NCI-H2227 (cell line): ENCODE results near the gene GAL3ST3.
A peak's percentile ranks its signal among the peaks of the same experiment; 100 is the strongest.
"Not testable (repeated sequence)": the region's sequence is repeated elsewhere in the genome, so short reads cannot be mapped to it uniquely, and the experiment has no call there.

Experiments
- DNase-seq: peaks from one replicate; lab custom pipeline; 2025; ENCODE audit not compliant: unreplicated experiment; lab: John Stamatoyannopoulos, UW

GAL3ST3 gene

DNA sequence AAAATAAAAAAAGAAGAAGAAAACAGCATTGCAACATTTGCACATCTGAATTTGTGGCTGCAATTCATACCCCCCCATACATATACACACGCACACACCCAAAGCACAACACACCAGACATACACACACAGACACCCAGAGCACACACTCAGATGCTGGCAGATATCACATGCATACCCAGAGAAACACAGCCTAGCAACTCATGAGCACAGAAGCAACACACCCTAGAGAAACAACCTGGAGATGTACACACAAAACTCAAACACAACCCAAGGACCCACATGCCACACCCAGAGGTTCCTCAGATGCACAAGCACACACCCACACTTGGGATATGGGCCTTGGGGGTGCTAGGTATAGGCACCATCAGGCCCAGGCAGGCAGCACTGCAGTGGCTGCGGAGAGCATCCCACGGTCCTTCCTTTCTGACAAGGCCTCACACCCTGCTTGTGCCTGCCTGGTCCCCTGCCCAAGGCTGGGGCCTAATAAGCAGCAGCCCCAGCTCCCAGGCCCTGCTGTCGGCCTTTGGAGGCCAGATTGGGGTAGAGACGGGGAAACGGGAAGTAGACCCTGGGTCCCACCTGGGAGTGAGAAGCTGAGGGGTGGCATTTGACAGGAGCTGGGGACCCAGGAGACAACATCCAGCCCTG lies 34.0 kb downstream of the GAL3ST3 start:
- no peak for DNase-seq

DNA sequence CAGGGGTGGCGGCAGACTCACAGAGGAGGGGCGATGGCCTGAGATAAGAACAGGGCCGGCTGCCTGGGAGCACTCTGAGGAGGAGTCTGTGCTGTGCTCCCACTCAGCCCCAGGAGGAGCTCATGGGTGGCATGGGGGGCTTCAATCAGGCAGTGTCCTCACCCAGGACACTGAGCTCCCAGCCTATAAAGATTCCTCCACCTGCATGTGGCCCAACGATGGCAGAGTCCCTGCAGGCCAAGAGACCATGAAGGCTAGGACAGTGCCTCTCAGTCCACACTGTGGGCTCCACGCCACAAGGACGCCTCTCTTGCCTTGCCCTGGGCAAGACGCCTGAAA lies 35.2 kb downstream of the GAL3ST3 start:
- DNase-seq = no peak

DNA sequence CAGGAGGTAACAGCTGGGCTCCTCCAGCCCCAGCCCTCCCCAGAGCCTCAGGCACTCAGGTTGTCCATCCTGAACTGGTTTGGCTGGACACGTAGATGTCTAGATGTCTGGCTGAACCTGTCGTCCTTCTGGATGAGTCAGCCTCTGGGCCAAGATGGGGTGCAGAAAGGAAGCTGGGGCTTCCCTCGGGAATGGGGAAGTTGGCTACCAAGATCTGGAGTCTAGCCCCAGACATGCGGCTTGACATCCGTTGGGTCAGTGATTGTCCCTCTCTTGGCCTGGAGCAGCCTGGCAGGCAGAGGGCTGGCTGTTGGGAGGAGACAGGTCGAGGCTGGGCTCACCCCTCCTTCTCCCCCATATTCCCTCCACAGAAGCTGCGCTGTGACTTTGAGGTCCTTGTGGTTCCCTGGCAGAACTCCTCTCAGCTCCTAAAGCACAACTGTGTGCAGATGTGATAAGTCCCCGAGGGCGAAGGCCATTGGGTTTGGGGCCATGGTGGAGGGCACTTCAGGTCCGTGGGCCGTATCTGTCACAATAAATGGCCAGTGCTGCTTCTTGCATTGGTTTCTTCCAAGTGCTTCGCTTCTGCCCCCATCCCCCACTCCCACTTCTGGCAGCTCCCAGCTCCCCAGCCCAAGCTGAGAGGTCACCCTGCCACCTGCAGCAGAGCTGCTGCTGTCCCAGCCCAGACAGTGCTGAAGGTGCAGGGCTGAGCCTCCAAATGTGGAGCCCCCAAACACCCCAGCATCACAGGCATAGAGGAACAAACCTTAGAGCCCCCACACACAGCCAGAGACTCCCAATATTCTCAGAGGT lies 35.8 kb downstream of the GAL3ST3 start:
- DNase-seq = no peak

DNA sequence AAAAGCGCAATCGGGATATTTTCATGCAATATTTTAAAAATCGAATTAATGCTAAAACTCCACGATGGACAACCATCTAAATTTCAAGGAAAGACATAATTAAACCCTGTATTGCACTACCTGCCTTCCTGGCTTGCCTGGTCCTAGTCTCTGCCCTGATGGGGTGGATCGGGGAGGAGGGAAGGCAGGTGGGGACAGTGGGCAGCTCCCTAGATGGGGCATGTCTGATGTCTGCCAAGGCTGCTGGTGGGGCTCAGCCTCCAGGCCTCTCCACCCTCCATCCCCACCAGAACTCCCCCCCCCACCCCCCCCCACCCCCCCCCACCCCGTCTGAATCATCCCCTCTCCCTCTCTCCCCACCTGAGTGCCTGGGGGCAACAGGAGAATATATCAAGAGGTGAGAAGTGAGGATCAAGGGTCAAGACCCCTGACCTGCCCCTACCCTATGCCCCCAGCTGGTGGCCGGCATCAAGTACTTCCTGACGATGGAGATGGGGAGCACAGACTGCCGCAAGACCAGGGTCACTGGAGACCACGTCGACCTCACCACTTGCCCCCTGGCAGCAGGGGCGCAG lies 36.5 kb downstream of the GAL3ST3 start:
- DNase-seq = no peak

DNA sequence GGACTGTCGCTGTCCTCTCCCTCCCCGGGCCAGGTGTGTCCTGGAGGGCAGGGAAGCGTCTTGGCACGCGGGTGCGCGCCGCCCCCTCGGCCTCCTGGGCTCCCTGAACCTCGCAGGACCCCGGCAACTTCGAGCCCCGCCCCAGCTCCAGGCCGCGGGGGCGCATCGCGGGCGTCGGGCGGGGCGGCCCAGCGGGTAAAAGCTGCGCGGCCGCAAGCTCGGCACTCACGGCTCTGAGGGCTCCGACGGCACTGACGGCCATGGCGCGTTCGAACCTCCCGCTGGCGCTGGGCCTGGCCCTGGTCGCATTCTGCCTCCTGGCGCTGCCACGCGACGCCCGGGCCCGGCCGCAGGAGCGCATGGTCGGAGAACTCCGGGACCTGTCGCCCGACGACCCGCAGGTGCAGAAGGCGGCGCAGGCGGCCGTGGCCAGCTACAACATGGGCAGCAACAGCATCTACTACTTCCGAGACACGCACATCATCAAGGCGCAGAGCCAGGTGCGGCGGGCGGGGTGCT lies 37.1 kb downstream of the GAL3ST3 start, which contains the start of gene CST6:
Gene CST6, plus strand, starts transcription at position 224 of the 519 bp plus-strand sequence. Its CDS starts 37 bp downstream, at position 261.
- no peak for DNase-seq

DNA sequence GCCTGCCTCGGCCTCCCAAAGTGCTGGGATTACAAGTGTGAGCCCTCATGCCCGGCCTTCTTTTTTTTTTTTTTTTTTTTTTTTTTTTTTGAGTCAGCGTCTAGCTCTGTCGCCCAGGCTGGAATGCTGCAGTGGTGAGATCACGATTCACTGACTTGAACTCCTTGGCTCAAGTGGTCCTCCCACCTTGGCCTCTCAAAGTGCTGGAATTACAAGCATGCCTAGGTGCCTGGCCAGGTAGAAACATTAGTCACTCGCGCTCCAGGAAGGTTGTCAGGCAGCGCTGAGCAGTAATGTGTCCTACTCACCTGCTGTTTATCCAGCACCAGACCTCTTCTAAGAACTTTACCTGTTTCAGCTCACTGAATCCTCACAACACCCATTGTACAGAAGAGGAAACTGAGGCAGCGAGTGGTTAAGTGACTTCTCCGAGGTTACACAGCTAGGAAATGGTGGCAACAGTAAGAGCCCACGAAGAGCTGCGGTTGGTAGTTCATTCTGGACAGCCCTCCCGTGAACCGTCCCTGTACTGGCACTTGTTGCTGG lies 37.6 kb downstream of the GAL3ST3 start:
- DNase-seq = no peak

DNA sequence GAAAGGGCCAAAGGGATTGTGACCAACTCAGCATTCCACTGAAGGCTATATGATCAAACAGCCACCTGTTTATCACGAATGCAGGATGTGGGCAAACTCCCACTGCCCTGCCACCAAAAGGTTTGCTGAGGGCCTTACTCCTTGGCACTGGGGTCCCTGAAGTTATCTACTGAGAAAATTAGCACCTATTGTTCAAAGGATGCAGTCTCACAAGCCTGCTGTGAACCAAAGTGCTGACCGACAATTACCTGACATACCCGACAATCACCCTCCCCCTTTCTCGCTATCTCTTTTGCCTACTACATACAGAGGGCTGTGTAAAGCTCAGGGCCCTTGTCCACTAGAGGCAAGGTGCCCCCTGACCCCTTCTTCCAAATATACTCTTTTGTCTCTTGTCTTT lies 38.9 kb downstream of the GAL3ST3 start:
- DNase-seq = not testable (repeated sequence)

DNA sequence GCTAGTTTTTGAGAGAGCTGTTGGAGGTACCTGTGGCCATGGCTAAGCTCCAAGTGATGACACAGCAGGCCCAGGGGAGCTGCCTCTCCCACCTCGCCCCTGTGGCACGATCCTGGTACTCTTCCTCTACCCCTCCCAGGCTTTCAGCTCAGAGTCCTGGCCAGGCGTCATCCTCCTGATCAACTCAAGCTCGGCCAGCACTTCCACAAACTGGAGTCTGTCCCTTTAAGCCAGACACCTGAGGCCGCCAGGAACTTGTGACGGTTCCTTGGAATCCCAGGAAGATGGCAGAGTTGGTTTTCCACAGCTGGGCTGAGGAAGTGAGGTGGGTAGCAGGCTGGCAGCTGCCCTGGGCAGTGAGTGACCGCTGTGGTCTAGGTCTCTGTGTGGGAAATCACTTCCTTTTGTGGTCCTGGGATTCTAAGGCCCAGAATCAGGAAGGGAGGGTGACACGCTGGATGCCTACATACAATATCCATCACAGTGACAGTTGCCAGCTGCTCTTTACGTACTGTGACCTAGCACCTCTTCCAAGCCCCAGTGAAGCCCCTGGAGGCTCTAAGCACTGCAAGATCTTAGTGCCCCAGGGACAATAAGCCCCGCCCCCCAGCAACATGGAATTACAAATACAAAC lies 40.4 kb downstream of the GAL3ST3 start:
- DNase-seq = no peak

DNA sequence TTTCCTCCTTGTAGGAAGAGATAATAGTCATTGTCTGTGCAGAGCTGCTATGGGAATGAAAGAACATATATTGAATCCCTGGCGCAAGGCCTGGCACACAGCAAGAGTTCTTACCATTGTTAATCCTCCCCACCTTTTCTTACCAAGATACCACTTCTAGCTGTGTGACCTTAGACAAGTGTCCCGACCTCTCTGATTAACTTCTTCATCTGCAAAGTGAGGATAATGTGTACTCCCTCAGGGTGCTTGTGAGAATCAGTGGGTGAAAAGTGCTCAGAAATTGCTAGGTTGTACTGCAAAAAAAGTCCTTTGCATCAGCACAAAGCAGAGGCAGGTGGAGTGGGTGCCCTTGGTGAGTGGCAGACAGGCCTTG lies 40.9 kb downstream of the GAL3ST3 start:
- no peak for DNase-seq

DNA sequence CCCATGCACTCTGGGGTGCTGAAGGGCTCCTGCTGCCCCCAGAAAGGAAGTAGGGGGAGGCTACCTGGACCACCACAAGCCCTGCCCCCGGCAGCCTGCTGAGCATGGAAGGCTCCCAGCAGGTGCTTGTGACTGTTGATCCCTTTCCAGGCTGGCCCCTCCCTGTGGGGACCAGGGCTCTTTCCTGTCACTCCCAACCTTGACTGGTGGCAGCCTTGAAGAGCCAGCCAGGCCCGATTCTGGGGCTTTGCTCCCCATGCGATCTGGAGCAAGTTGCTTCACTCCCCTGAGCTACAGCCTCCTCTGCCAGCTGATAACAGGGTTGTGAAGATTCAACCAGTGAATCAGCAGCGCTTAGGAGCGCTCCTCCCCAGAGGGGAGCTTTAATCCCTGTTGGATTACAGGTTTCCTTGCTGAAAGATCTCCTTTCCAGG lies 41.7 kb downstream of the GAL3ST3 start:
- DNase-seq = peak; percentile 20

DNA sequence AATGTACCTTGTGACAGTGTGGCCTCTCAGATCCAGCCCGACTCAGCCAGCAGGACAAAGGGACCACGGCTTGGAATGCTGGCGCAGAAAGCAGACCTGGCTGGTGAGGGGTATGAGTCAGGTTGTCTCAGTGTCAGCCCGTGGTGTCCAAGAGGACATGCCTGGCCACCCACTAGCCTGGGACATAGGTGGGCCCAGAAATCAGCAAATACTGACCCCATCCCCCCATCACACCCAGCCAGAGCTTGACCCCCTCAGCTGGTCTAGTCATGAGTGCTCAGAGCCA lies 42.1 kb downstream of the GAL3ST3 start:
- no peak for DNase-seq

DNA sequence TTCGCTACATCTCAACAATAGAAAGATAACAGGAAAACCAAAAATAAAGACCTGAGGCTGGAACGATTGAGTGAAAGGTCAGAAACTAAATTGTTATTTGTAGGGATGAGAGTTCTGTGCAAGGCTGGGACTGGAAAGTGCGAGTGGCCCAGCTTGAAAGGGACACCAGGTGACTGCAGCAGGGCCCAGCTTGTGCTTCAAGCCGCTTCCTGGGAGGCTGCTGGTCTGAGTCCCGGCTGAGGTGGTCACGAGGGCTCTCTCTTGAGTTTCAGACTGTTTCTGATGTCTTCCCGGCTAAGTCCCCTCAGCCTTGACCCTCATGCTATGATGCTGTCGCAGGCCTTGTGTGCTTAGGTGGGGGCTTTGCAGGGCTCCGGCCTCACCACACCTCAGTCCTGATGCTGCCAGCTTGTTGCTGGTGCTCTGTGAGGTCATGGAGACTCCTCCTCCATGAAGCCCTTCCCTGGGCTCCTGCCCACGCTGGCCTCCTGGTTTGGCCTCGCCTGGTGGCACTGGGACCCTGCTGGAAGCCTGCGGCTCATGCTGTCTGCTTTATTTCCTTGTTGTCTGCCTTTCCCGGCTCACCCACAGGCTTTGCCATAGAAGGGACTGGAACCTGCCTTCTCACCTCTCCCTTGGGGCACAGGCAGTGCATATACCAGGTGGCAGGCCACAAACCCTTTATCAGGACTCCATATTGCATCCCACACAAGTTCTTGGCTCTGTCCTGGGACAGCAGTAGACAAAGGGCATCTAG lies 42.6 kb downstream of the GAL3ST3 start:
- no peak for DNase-seq

DNA sequence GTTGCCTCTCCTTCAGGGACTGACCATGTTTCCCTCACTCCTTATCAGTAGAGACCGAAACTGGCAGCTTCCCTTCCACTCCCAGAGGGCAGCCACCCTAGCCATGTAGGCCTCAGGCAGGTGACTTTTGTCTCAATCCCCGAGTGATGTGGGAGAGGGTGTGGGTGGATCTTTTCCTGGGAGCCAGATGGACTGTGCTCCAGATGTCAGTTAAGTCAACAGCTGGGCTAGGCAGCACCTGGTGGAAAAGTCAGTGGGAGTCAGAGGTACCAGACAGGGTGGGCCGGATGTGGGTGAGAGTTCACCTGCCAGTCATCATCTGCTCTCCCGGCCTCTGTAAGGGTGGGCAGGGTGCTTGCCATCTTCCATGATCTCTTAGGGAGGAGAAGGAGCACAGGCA lies 44.8 kb downstream of the GAL3ST3 start:
- no peak for DNase-seq

DNA sequence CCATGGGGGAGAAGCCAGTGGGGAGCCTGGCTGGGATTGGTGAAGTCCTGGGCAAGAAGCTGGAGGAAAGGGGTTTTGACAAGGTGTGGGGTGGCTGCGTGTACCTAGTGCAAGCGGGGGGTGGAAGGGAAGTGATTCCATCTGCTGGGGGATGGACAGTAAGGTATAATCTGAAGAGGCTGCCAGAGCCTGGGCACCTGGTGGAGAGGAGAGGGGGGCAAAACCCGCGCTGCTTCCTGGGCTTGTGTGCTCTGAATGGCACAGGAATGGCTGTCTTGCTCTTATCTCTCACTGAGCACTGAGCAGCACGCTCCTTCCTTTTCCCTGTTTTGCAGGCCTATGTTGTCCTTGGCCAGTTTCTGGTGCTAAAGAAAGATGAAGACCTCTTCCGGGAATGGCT lies 45.7 kb downstream of the GAL3ST3 start:
- DNase-seq = no peak

DNA sequence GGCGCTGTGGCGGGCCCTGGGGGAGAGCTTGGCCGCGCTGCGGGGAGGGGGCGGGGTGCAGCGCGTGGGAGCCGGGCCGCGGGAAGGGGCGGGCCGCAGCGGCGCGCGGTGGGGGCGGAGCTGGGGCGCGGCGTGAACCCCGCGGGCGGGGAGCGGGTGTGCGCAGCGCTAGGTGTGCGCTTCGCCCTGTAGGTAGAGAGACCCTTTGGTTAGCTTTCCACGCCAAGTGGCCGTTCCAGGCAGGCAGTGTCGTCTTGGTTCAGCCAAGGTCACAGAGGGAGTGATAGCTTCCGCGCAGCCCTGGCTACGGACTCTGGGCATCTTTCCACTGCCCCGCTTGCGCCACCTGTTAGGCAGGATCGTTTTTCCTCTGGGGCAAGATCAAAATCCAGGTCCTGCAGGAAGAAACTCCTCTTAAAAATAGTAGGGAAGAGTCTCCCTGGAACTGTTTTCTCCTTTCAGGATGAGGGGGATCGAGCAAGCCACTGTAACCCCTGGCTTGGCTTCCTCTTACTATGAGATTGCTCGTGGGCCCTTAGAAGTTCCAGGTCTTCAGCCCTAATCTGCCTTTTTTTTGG lies 46.2 kb downstream of the GAL3ST3 start:
- DNase-seq = peak; percentile 83

DNA sequence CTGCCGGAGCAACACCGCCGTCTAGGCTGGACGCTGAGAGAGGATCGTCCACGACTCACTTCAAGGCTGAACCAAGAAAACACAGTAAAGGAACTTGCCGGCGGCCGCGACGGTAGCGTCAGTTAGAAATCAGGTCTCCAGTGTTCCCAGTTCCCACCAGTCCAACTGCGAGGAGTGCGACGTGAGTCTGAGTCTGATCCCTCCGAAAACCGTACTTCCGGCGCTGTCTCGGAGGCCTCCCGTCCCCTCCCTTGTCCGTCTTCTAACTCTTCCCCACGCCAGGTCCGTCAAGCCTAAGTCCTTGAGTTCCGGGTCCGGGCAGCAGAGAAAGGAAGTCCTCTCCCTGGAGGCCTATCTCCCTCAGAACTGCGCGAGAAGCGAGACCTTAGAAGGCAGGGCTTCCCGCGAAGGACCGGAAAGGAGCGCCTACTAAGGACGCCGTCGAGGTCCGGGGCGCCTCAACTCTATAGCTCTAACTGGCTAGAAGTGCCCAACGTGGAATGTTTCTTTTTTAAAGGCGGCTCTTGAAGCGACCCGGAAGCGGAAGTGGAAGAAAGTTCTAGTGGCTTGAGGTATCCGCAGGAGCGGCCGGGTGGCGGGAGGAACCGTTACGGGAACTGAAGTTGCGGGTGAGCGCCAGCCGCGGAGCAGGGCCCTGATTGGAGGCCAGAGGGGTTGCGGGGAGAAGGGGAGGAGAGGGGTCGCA lies 46.9 kb downstream of the GAL3ST3 start, which contains the start of the genes BANF1 and EIF1AD:
Gene BANF1, plus strand, starts transcription at position 562 of the 706 bp plus-strand sequence. CDS start 748 bp downstream, outside the sequence.
Gene EIF1AD, minus strand, starts transcription at position 216 of the 706 bp plus-strand sequence. CDS start 1,768 bp downstream, outside the sequence.
- peak; percentile 98 for DNase-seq

DNA sequence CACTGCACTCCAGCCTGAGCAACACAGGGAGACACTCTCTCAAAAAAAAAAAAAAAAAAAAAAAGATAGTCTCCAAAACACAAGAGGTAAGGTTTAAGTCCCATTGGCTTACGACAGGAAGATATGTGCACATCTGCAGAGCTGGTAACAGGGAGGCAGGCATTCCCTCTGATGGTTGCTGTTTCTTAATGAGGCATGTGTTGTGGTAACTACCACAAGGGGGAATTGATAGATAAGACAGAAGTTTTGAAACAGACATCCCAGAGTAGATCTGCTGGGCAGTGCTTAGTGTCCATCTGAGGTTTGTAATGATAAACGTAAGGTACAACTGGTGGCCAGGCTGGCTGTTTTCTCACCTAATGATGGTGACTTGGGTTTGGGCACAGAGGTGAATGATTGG lies 51.7 kb downstream of the GAL3ST3 start:
- DNase-seq = no peak

DNA sequence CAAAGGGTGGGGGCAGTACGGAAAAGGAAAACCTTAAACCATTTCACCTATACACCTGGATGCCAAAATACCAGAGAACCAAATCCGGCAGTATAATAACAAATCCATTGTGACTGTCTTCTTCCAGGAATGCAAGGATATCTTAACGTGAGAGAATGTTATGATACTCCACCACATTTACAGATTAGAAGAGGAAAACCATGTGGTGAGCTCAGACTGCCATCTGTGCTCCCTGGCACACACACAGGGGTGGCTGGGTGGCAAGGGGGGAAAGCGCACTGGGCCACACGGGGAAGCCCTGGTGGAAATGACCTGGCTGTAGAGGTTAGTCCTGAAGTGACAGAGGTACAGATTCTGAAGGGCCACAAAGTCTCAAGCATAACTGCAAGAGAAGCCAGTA lies 56.9 kb downstream of the GAL3ST3 start:
- no peak for DNase-seq
